ENCODE data around the gene HECW1. TPM values are rescaled to one million over a fixed set of nuclear protein-coding genes. Genes with fewer than 3 reads are reported as not detected.

HECW1 gene
- total RNA-seq, 3 donors from 2014 or later (not counting 1 experiment from before 2014, with no cell fraction given): not detected

- DNase-seq: peak in 1 of 2 donors; percentile 1
- H3K27me3 Mint-ChIP-seq (ENCODE audit: low read depth in 2 of 2): peaks cover 7 to 10% of the 10 kb centered on the region in 2 donors
These were observed 52.3 kb downstream of the HECW1 start for GRCh38 chr7:43164757-43165156.

GRCh38 chr7:43166686-43167085, 54.2 kb downstream of the HECW1 start:
- DNase-seq: no peak
- ATAC-seq: no peak
- Histone ChIP-seq H3K4me1 (ENCODE audit: control insufficient read depth, insufficient read depth, low read length) (no peaks in the 10 kb centered on the region), H3K9me3 (ENCODE audit: control insufficient read depth, insufficient read depth, low read length) (no peaks in the 10 kb centered on the region), H3K27ac (ENCODE audit: low read length) (no peak overlapping the region), H3K27me3 (ENCODE audit: control insufficient read depth, insufficient read depth, low read length) (no peaks in the 10 kb centered on the region), H3K36me3 (ENCODE audit: control insufficient read depth, insufficient read depth, low read length) (no peaks in the 10 kb centered on the region), H3K4me3 (ENCODE audit: low read length) (no peak overlapping the region)
- no peak overlapping the region for H3K27ac Mint-ChIP-seq
- H3K27me3 Mint-ChIP-seq (ENCODE audit: low read depth in 2 of 2): peaks cover 12 to 13% of the 10 kb centered on the region in 2 donors
- H3K36me3 Mint-ChIP-seq: no peaks in the 10 kb centered on the region
- intact Hi-C loops (cut with micrococcal nuclease): no loop called here
- TF ChIP-seq CTCF (IDR thresholded peaks at IDR 0.05): no peak
- no peaks in the 10 kb centered on the region for H3K9me3 Mint-ChIP-seq
- no peak overlapping the region for H3K4me3 Mint-ChIP-seq
- H3K4me1 Mint-ChIP-seq: no peaks in the 10 kb centered on the region
- 90% methylated on average over 3 of the region's 3 CpGs for WGBS (ENCODE audit: insufficient coverage)

More at GRCh38 chr7:43164757-43165156, 52.3 kb downstream of the HECW1 start:
- ATAC-seq: no peak
- Mint-ChIP-seq H3K9me3 (no peaks in the 10 kb centered on the region), H3K36me3 (no peaks in the 10 kb centered on the region), H3K4me3 (no peak overlapping the region), H3K4me1 (no peaks in the 10 kb centered on the region), H3K27ac (no peak overlapping the region)
- Histone ChIP-seq H3K36me3 (ENCODE audit: control insufficient read depth, insufficient read depth, low read length) (no peaks in the 10 kb centered on the region), H3K27me3 (ENCODE audit: control insufficient read depth, insufficient read depth, low read length) (no peaks in the 10 kb centered on the region), H3K27ac (ENCODE audit: low read length) (no peak overlapping the region), H3K9me3 (ENCODE audit: control insufficient read depth, insufficient read depth, low read length) (no peaks in the 10 kb centered on the region), H3K4me3 (ENCODE audit: low read length) (no peak overlapping the region), H3K4me1 (ENCODE audit: control insufficient read depth, insufficient read depth, low read length) (no peaks in the 10 kb centered on the region)
- WGBS (ENCODE audit: insufficient coverage): 44% methylated on average over 2 of the region's 4 CpGs
- intact Hi-C loops (cut with micrococcal nuclease): no loop called here
- TF ChIP-seq CTCF (IDR thresholded peaks at IDR 0.05): no peak

GRCh38 chr7:43169076-43169475, 56.6 kb downstream of the HECW1 start:
- ATAC-seq: no peak

More at GRCh38 chr7:43169076-43169475, 56.6 kb downstream of the HECW1 start:
- Mint-ChIP-seq H3K27ac (no peak overlapping the region), H3K27me3 (ENCODE audit: low read depth in 2 of 2) (peaks cover 5 to 9% of the 10 kb centered on the region in 2 donors), H3K36me3 (no peaks in the 10 kb centered on the region), H3K9me3 (no peaks in the 10 kb centered on the region), H3K4me1 (no peaks in the 10 kb centered on the region), H3K4me3 (no peak overlapping the region)
- H3K27me3 ChIP-seq (ENCODE audit: control insufficient read depth, insufficient read depth, low read length): no peaks in the 10 kb centered on the region
- no peaks in the 10 kb centered on the region for H3K36me3 ChIP-seq (ENCODE audit: control insufficient read depth, insufficient read depth, low read length)
- H3K9me3 ChIP-seq (ENCODE audit: control insufficient read depth, insufficient read depth, low read length): no peaks in the 10 kb centered on the region
- H3K27ac ChIP-seq (ENCODE audit: low read length): no peak overlapping the region
- 100% methylated on average over 3 of the region's 3 CpGs for WGBS (ENCODE audit: insufficient coverage)
- no peak for DNase-seq
- intact Hi-C loops (cut with micrococcal nuclease): no loop called here
- TF ChIP-seq CTCF (IDR thresholded peaks at IDR 0.05): no peak
- H3K4me1 ChIP-seq (ENCODE audit: control insufficient read depth, insufficient read depth, low read length): no peaks in the 10 kb centered on the region
- H3K4me3 ChIP-seq (ENCODE audit: low read length): no peak overlapping the region

Data from natural killer cell (primary cell).